LNCaP clone FGC (cell line): ENCODE results near the gene LILRB1.

Source experiments
- DNase-seq: peaks from one replicate; pipeline ENCODE4 v3.0.0-alpha.2; 2011; ENCODE audit warnings: low read depth
- H3K4me3 ChIP-seq: 2 replicates; pipeline ENCODE4 v1.5.1; 2011; ENCODE audit warnings: mild to moderate bottlenecking, low read depth, low read length, control low read depth
- TF ChIP-seq, protein P1 (sequence below): IDR thresholded peaks from 2 replicates; pipeline ENCODE4 v1.5.1; 2012; ENCODE audit warnings: mild to moderate bottlenecking; ENCODE audit not compliant: control insufficient read depth, insufficient read depth; ENCODE audit errors: extremely low read depth

LILRB1 gene

DNA sequence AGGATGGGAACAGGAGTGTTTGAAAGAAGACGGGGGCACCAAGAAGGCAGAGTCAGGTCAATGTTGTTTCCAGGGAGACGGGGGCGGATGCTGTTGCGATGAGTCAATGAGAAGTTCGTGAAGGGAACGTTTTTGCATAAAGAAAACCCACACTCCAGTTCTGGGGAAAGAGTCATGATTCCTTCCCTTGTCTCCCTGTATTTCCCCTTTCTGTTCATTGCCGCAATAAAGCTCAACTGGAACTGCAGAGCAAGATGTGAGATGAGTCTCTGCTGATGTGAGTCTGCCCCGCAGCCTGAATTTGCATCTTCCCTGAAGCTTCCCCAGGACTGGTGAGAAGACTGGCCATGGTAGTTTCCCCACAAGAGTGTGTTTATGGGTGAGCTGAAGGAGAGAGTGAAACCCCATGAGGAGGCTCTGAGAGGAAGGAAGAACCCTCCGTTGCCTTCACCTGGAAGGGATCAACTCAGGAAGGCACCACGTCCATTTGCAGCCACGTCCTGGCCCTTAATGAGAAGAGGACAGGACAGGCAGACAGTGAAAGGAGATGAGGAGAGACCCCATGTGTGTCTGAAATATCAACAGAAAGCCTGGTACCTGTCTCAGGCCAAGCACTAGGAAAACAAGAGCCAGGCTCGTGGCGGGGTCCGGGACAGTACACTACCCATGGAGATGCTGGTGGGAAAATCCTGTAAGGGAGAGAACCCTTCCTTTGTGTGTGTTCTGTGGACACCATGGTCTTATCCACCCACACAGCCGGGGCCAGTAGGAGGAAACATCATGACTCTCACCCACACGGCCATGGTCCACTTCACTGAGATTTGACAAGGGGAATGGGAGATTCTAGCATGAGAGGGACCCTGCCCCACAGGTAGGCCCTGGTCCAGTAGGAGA is 23.1 kb upstream of the LILRB1 start:
- TF ChIP-seq, protein P1, sequence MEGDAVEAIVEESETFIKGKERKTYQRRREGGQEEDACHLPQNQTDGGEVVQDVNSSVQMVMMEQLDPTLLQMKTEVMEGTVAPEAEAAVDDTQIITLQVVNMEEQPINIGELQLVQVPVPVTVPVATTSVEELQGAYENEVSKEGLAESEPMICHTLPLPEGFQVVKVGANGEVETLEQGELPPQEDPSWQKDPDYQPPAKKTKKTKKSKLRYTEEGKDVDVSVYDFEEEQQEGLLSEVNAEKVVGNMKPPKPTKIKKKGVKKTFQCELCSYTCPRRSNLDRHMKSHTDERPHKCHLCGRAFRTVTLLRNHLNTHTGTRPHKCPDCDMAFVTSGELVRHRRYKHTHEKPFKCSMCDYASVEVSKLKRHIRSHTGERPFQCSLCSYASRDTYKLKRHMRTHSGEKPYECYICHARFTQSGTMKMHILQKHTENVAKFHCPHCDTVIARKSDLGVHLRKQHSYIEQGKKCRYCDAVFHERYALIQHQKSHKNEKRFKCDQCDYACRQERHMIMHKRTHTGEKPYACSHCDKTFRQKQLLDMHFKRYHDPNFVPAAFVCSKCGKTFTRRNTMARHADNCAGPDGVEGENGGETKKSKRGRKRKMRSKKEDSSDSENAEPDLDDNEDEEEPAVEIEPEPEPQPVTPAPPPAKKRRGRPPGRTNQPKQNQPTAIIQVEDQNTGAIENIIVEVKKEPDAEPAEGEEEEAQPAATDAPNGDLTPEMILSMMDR = no peak
- no peak for DNase-seq
- no peak overlapping the region for H3K4me3 ChIP-seq

- no peak for DNase-seq
- TF ChIP-seq, protein P1 = no peak
- H3K4me3 ChIP-seq = no peak overlapping the region
These were observed 22.5 kb upstream of the LILRB1 start for GRCh38 chr19:54607785-54608150.

DNA sequence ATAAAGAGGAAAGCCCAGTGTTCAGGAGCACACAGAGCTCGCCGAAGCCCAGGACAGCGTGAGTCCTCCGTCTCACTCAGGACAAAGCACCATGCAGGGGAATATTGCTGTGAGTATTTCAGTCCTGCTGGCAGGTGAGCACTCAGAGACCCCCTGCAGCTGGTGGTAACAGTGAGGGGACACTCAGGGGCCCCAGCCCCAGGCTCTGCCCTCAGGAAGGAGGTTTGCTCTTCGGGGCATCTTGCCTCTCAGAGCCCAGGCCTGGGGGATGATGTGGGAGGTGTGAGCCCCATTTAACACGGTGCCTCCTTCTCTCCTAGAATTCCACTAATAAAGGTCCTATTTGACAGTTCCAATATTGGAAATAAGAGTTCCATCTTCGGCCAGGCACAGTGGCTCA is 22.1 kb upstream of the LILRB1 start:
- no peak overlapping the region for H3K4me3 ChIP-seq
- TF ChIP-seq, protein P1 = no peak
- no peak for DNase-seq

DNA sequence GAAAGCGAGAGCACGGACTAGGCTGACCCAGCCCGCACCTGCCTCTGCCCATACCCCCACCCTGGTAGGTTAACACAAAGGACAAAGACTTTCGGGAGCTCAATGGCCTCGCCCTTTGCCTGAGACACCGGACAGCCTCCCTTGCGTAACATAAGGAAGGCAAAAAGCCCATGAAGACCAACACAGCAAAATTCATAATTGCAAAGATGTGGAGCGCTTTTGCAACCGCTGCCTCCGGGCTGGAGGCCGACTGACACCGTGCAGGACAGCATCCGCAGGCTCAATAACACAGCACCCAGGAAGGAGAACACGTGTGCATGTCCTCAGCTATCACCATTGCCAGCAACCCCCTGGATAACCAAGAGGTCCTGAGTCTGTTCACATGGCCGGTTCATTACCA is 21.5 kb upstream of the LILRB1 start:
- no peak overlapping the region for H3K4me3 ChIP-seq
- DNase-seq = no peak
- TF ChIP-seq, protein P1 = no peak

GRCh38 chr19:54609356-54609791 is 20.9 kb upstream of the LILRB1 start:
- DNase-seq = no peak
- TF ChIP-seq, protein P1 = no peak
- H3K4me3 ChIP-seq = no peak overlapping the region

- no peak overlapping the region for H3K4me3 ChIP-seq
- no peak for DNase-seq
- TF ChIP-seq, protein P1 = no peak
These were observed 17.9 kb upstream of the LILRB1 start for GRCh38 chr19:54612428-54612827.

GRCh38 chr19:54614726-54615125 is 15.6 kb upstream of the LILRB1 start:
- no peak overlapping the region for H3K4me3 ChIP-seq
- no peak for DNase-seq
- TF ChIP-seq, protein P1 = no peak
